Measurements from ENCODE around the gene AGPAT3.
A peak's percentile ranks its signal among the peaks of the same experiment; 100 is the strongest.

The AGPAT3 gene

GRCh38 chr21:44024887-44025353 is 159.9 kb downstream of the AGPAT3 start:
- Mint-ChIP-seq H3K4me1 (peaks cover 87% of the 10 kb centered on the region), H3K36me3 (peaks cover 15% of the 10 kb centered on the region), H3K9me3 (no peaks in the 10 kb centered on the region), H3K27me3 (no peaks in the 10 kb centered on the region), H3K27ac (peak overlapping the region; percentile 66), H3K4me3 (peak overlapping the region; percentile 24)
- ATAC-seq: peak; percentile 28

GRCh38 chr21:44027607-44028286 is 162.7 kb downstream of the AGPAT3 start:
- H3K4me1 Mint-ChIP-seq: peaks cover 72% of the 10 kb centered on the region
- ATAC-seq: no peak
- H3K36me3 Mint-ChIP-seq: peaks cover 19% of the 10 kb centered on the region
- peak overlapping the region; percentile 66 for H3K27ac Mint-ChIP-seq
- H3K4me3 Mint-ChIP-seq: no peak overlapping the region
- no peaks in the 10 kb centered on the region for H3K27me3 Mint-ChIP-seq
- no peaks in the 10 kb centered on the region for H3K9me3 Mint-ChIP-seq

- Mint-ChIP-seq H3K4me3 (no peak overlapping the region), H3K9me3 (no peaks in the 10 kb centered on the region), H3K4me1 (peaks cover 67% of the 10 kb centered on the region), H3K36me3 (peaks cover 25% of the 10 kb centered on the region), H3K27ac (no peak overlapping the region), H3K27me3 (no peaks in the 10 kb centered on the region)
- no peak for ATAC-seq
Measured at GRCh38 chr21:44028287-44028659, 163.2 kb downstream of the AGPAT3 start.

- peaks cover 57% of the 10 kb centered on the region for H3K4me1 Mint-ChIP-seq
- H3K36me3 Mint-ChIP-seq: peaks cover 36% of the 10 kb centered on the region
- ATAC-seq: no peak
- H3K27me3 Mint-ChIP-seq: no peaks in the 10 kb centered on the region
- H3K27ac Mint-ChIP-seq: no peak overlapping the region
- no peaks in the 10 kb centered on the region for H3K9me3 Mint-ChIP-seq
- H3K4me3 Mint-ChIP-seq: no peak overlapping the region
Measured at GRCh38 chr21:44029460-44030087, 164.6 kb downstream of the AGPAT3 start.

GRCh38 chr21:44035244-44035643 is 170.2 kb downstream of the AGPAT3 start:
- ATAC-seq: no peak
- Mint-ChIP-seq H3K9me3 (no peaks in the 10 kb centered on the region), H3K27ac (no peak overlapping the region), H3K27me3 (no peaks in the 10 kb centered on the region), H3K4me1 (peaks cover 7% of the 10 kb centered on the region), H3K4me3 (no peak overlapping the region), H3K36me3 (peaks cover 74% of the 10 kb centered on the region)
